WTC11 (cell line): Measurements from ENCODE around the gene LYG1. TPM values are rescaled to one million over a fixed set of nuclear protein-coding genes. Genes with fewer than 3 reads are reported as not detected.
A peak's percentile ranks its signal among the peaks of the same experiment; 100 is the strongest.

Source experiments
- ATAC-seq: fragments of 200-7000 bp; cut with Tn5 transposase; 2 replicates; pipeline ENCODE4 v1.10.0; 2021; ENCODE audit warnings: mild to moderate bottlenecking, moderate library complexity
- CTCF ChIA-PET: fragments of 300-600 bp; sonication (Branson Sonifier 250); formaldehyde crosslinking; loops from one replicate; lab custom pipeline; 2021; ENCODE audit warnings: antibody characterized with exemption; lab: Charles Lee
- POLR2A ChIA-PET: fragments of 350-600 bp; sonication (Branson Sonifier 250); formaldehyde crosslinking; loops from one replicate; lab custom pipeline; 2021; ENCODE audit warnings: antibody characterized with exemption; lab: Charles Lee
- DNase-seq: peaks from one replicate; pipeline ENCODE4 v3.0.0; 2021; ENCODE audit warnings: low spot score
- H3K27ac Mint-ChIP-seq: 2 replicates; pipeline ENCODE4 v1.8.0; 2021; ENCODE audit warnings: mixed read lengths
- H3K27me3 Mint-ChIP-seq: 2 replicates; pipeline ENCODE4 v1.8.0; 2021; ENCODE audit warnings: low read depth, mild to moderate bottlenecking, moderate library complexity, mixed read lengths
- H3K36me3 Mint-ChIP-seq: 2 replicates; pipeline ENCODE4 v1.8.0; 2021; ENCODE audit warnings: mixed read lengths
- H3K4me1 Mint-ChIP-seq: 2 replicates; pipeline ENCODE4 v1.8.0; 2022; ENCODE audit warnings: mixed read lengths
- H3K4me3 Mint-ChIP-seq: 2 replicates; pipeline ENCODE4 v1.8.0; 2021; ENCODE audit warnings: mild to moderate bottlenecking, moderate library complexity, mixed read lengths
- H3K9me3 Mint-ChIP-seq: 2 replicates; pipeline ENCODE4 v1.8.0; 2021; ENCODE audit warnings: mixed read lengths
- CREB1 ChIP-seq: sonication (generic); formaldehyde crosslinking; IDR thresholded peaks from 2 replicates; pipeline ENCODE4 v1.8.0; 2023; ENCODE audit warnings: mild to moderate bottlenecking, missing genetic modification reagents
- GABPB1 ChIP-seq: sonication (generic); formaldehyde crosslinking; IDR thresholded peaks from 2 replicates; pipeline ENCODE4 v1.8.1; 2023; ENCODE audit warnings: mild to moderate bottlenecking, missing genetic modification reagents
- GTF2I ChIP-seq: fragments of 250-450 bp; sonication (Bioruptor Pico); conservative IDR thresholded peaks from 2 replicates; pipeline ENCODE4 v1.4.0; 2021; ENCODE audit warnings: mild to moderate bottlenecking
- JAZF1 ChIP-seq: fragments of 250-450 bp; sonication (Bioruptor Pico); IDR thresholded peaks from 2 replicates; pipeline ENCODE4 v1.9.0; 2021; ENCODE audit warnings: moderate library complexity, mild to moderate bottlenecking, inconsistent platforms
- KAT7 ChIP-seq: sonication (generic); formaldehyde crosslinking; IDR thresholded peaks from 2 replicates; pipeline ENCODE4 v1.8.1; 2023; ENCODE audit warnings: missing genetic modification reagents, mild to moderate bottlenecking, borderline replicate concordance
- MYBL2 ChIP-seq: sonication (generic); formaldehyde crosslinking; IDR thresholded peaks from 2 replicates; pipeline ENCODE4 v1.8.1; 2023; ENCODE audit warnings: mild to moderate bottlenecking, moderate library complexity, missing genetic modification reagents
- NFATC4 ChIP-seq: fragments of 250-450 bp; sonication (Bioruptor Pico); IDR thresholded peaks from 2 replicates; pipeline ENCODE4 v1.9.0; 2021; ENCODE audit warnings: mild to moderate bottlenecking
- NFYB ChIP-seq: sonication (generic); formaldehyde crosslinking; conservative IDR thresholded peaks from 2 replicates; pipeline ENCODE4 v1.8.0; 2022; ENCODE audit warnings: low read depth, missing genetic modification reagents
- NR1H2 ChIP-seq: sonication (generic); formaldehyde crosslinking; IDR thresholded peaks from 2 replicates; pipeline ENCODE4 v1.9.0; 2021; ENCODE audit warnings: mild to moderate bottlenecking, moderate library complexity, missing genetic modification reagents
- NR3C1 ChIP-seq: sonication (generic); formaldehyde crosslinking; conservative IDR thresholded peaks from 2 replicates; pipeline ENCODE4 v1.8.1; 2023; ENCODE audit warnings: low read depth, mild to moderate bottlenecking, missing genetic modification reagents
- TP53 ChIP-seq: sonication (generic); formaldehyde crosslinking; IDR thresholded peaks from 2 replicates; pipeline ENCODE4 v1.8.1; 2023; ENCODE audit warnings: mild to moderate bottlenecking, missing genetic modification reagents
- ZBTB21 ChIP-seq: sonication (generic); formaldehyde crosslinking; IDR thresholded peaks from 2 replicates; pipeline ENCODE4 v1.8.1; 2023; ENCODE audit warnings: mild to moderate bottlenecking, missing genetic modification reagents, borderline replicate concordance
- ZNF263 ChIP-seq: sonication (generic); formaldehyde crosslinking; IDR thresholded peaks from 2 replicates; pipeline ENCODE4 v1.8.1; 2022; ENCODE audit warnings: low read depth, mild to moderate bottlenecking, moderate library complexity, missing genetic modification reagents
- ZNF396 ChIP-seq: fragments of 250-450 bp; sonication (Bioruptor Pico); IDR thresholded peaks from 2 replicates; pipeline ENCODE4 v1.8.0; 2021; ENCODE audit warnings: mild to moderate bottlenecking, moderate library complexity, borderline replicate concordance
- ZNF671 ChIP-seq: fragments of 250-450 bp; sonication (Bioruptor Pico); IDR thresholded peaks from 2 replicates; pipeline ENCODE4 v1.8.0; 2021; ENCODE audit warnings: mild to moderate bottlenecking
- total RNA-seq: library from RNA; stranded (reverse); gene quantifications from 3 replicates; pipeline ENCODE4 v1.2.3, GENCODE V29; 2021
- TF ChIP-seq, protein P1 (sequence below): sonication (generic); formaldehyde crosslinking; IDR thresholded peaks from 2 replicates; pipeline ENCODE4 v1.8.0; 2022; ENCODE audit warnings: missing genetic modification reagents
- TF ChIP-seq, protein P2 (sequence below): fragments of 250-450 bp; sonication (Bioruptor Pico); IDR thresholded peaks from 2 replicates; pipeline ENCODE4 v1.9.0; 2021; ENCODE audit warnings: mild to moderate bottlenecking
- TF ChIP-seq, protein P3 (sequence below): sonication (generic); formaldehyde crosslinking; IDR thresholded peaks from 2 replicates; pipeline ENCODE4 v1.8.0; 2022; ENCODE audit warnings: mild to moderate bottlenecking, missing genetic modification reagents
- TF ChIP-seq, protein P4 (sequence below): fragments of 250-450 bp; sonication (Bioruptor Pico); conservative IDR thresholded peaks from 2 replicates; pipeline ENCODE4 v1.9.0; 2021; ENCODE audit warnings: mild to moderate bottlenecking
- TF ChIP-seq, protein P5 (sequence below): sonication (generic); formaldehyde crosslinking; IDR thresholded peaks from 2 replicates; pipeline ENCODE4 v1.8.0; 2023; ENCODE audit warnings: missing genetic modification reagents, mild to moderate bottlenecking, borderline replicate concordance
- TF ChIP-seq, protein P6 (sequence below): sonication (generic); formaldehyde crosslinking; conservative IDR thresholded peaks from 2 replicates; pipeline ENCODE4 v1.8.1; 2023; ENCODE audit warnings: mild to moderate bottlenecking, low read depth, missing genetic modification reagents, moderate library complexity

LYG1 gene
- total RNA-seq, 1 experiment from 2014 or later, result 0.35 TPM

DNA sequence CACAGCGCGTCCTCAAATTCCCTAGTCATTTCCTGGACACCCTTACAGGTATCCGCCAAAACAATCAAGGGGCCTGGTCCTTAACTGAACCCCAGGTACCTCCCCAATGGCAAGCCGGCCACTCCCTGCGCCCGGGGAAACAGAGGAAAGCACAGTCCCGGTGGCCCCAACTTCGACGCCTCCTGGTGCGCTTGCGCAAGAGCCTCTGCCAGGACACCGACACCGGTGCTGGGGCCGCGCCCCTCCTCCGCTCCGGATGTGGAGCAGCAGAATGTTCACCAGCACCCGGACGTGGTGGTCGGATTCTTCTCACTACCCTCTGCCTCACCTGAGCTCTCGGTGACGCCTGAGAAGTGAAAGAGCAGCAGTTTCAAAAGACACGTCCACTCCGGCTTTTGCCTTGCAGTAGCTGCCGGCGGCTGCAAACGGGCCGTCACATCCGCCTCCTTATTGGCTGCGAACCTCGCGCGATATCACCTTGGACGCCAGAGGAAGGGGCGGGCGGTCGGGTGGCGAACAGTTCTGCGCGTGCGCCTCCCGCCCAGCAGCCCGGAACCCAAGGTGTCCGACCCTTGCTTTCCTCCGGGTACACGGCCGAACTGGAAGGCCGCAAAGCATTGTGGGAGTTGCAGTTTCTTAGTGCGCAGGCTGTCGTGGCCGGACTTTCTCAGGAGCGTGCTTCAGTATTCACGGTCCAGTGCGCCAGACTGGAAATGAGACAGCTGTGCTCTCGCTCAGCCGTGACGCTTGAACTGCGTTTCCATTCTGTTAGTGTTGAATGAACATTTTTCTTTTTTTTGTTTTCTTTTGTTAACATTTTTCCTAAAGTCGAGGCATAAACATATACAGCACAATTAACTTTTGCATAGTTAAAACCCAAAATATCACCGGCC lies 35.2 kb upstream of the LYG1 start, which contains the start of gene TXNDC9 (continued):
- TF ChIP-seq, protein P1, sequence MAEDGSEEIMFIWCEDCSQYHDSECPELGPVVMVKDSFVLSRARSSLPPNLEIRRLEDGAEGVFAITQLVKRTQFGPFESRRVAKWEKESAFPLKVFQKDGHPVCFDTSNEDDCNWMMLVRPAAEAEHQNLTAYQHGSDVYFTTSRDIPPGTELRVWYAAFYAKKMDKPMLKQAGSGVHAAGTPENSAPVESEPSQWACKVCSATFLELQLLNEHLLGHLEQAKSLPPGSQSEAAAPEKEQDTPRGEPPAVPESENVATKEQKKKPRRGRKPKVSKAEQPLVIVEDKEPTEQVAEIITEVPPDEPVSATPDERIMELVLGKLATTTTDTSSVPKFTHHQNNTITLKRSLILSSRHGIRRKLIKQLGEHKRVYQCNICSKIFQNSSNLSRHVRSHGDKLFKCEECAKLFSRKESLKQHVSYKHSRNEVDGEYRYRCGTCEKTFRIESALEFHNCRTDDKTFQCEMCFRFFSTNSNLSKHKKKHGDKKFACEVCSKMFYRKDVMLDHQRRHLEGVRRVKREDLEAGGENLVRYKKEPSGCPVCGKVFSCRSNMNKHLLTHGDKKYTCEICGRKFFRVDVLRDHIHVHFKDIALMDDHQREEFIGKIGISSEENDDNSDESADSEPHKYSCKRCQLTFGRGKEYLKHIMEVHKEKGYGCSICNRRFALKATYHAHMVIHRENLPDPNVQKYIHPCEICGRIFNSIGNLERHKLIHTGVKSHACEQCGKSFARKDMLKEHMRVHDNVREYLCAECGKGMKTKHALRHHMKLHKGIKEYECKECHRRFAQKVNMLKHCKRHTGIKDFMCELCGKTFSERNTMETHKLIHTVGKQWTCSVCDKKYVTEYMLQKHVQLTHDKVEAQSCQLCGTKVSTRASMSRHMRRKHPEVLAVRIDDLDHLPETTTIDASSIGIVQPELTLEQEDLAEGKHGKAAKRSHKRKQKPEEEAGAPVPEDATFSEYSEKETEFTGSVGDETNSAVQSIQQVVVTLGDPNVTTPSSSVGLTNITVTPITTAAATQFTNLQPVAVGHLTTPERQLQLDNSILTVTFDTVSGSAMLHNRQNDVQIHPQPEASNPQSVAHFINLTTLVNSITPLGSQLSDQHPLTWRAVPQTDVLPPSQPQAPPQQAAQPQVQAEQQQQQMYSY, result no peak
- no peak for TF ChIP-seq GTF2I
- TF ChIP-seq JAZF1, result no peak
- TF ChIP-seq NFYB (CRISPR knock-in tag), result no peak
- TF ChIP-seq, protein P2, sequence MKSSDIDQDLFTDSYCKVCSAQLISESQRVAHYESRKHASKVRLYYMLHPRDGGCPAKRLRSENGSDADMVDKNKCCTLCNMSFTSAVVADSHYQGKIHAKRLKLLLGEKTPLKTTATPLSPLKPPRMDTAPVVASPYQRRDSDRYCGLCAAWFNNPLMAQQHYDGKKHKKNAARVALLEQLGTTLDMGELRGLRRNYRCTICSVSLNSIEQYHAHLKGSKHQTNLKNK (CRISPR knock-in tag), result no peak
- no peak for TF ChIP-seq TP53 (CRISPR knock-in tag)
- no peak for TF ChIP-seq NFATC4 (CRISPR knock-in tag)
- TF ChIP-seq NR1H2, result no peak
- no peak for TF ChIP-seq MYBL2 (CRISPR knock-in tag)
- TF ChIP-seq, protein P3, sequence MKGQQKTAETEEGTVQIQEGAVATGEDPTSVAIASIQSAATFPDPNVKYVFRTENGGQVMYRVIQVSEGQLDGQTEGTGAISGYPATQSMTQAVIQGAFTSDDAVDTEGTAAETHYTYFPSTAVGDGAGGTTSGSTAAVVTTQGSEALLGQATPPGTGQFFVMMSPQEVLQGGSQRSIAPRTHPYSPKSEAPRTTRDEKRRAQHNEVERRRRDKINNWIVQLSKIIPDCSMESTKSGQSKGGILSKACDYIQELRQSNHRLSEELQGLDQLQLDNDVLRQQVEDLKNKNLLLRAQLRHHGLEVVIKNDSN (CRISPR knock-in tag), result no peak
- TF ChIP-seq ZNF396 (CRISPR knock-in tag), result no peak
- TF ChIP-seq KAT7, result 0 out of 2 replicates have a peak, but pooled peaks have one; percentile 40
- no peak for TF ChIP-seq ZNF671 (CRISPR knock-in tag)
- TF ChIP-seq NR3C1, result no peak
- TF ChIP-seq CREB1, result no peak

DNA sequence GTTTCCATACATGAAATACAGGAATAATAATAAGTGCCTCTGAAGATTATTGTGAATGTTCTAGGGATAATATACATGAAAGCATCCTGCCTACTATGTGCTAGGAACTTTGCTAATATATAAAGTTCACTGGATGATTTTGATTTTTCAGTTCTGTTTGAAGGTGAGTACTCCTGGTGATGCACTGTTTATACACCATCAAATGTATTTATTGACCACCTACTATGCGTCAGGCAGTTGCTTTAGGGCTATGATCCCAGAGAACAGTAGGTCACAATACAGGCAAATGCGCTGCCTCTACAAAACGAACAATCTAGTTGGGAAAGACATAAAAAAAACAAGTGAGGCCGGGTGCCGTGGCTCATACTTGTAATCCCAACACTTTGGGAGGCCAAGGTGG lies 24.4 kb upstream of the LYG1 start:
- ATAC-seq (no peak), DNase-seq (no peak)
- Mint-ChIP-seq H3K4me1 (no peaks in the 10 kb centered on the region), H3K36me3 (peaks cover 63% of the 10 kb centered on the region), H3K4me3 (no peak overlapping the region), H3K27ac (no peak overlapping the region), H3K27me3 (no peaks in the 10 kb centered on the region), H3K9me3 (no peaks in the 10 kb centered on the region)
- ChIA-PET CTCF (no interaction called here), POLR2A (no interaction called here)
- TF ChIP-seq NFYB (CRISPR knock-in tag) (no peak), GABPB1 (CRISPR knock-in tag) (no peak), ZNF263 (CRISPR knock-in tag) (no peak), CREB1 (no peak), NR1H2 (no peak), ZBTB21 (CRISPR knock-in tag) (no peak)
- TF ChIP-seq, protein P4, sequence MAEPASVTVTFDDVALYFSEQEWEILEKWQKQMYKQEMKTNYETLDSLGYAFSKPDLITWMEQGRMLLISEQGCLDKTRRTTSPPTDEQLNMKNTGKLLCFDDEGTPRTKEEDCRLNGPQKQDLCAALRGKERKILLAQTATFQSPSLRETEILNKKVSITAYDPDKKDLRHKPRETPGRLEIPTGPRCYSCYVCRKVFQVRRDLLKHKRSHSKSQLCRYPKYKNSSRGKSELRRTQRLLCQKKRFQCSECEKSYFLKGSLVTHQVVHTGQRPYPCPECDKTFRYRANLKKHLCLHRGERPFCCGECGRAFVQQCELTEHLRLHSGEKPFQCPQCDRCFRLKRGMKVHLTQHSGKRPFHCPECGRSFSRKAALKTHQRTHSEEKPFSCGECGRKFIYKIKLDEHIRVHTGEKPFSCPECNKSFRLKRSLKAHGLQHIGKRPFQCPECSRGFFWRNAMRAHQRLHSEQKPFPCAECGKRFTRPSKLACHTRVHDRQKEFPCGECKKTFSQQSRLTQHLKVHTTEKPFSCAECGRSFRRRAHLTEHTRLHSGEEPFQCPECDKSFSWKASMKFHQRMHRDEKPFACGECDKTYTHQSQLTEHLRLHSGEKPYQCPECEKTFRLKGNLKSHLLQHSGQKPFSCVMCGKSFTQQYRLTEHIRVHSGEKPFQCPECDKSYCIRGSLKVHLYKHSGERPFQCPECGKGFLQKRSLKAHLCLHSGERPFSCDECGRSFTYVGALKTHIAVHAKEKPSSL, result no peak
- TF ChIP-seq, protein P5, sequence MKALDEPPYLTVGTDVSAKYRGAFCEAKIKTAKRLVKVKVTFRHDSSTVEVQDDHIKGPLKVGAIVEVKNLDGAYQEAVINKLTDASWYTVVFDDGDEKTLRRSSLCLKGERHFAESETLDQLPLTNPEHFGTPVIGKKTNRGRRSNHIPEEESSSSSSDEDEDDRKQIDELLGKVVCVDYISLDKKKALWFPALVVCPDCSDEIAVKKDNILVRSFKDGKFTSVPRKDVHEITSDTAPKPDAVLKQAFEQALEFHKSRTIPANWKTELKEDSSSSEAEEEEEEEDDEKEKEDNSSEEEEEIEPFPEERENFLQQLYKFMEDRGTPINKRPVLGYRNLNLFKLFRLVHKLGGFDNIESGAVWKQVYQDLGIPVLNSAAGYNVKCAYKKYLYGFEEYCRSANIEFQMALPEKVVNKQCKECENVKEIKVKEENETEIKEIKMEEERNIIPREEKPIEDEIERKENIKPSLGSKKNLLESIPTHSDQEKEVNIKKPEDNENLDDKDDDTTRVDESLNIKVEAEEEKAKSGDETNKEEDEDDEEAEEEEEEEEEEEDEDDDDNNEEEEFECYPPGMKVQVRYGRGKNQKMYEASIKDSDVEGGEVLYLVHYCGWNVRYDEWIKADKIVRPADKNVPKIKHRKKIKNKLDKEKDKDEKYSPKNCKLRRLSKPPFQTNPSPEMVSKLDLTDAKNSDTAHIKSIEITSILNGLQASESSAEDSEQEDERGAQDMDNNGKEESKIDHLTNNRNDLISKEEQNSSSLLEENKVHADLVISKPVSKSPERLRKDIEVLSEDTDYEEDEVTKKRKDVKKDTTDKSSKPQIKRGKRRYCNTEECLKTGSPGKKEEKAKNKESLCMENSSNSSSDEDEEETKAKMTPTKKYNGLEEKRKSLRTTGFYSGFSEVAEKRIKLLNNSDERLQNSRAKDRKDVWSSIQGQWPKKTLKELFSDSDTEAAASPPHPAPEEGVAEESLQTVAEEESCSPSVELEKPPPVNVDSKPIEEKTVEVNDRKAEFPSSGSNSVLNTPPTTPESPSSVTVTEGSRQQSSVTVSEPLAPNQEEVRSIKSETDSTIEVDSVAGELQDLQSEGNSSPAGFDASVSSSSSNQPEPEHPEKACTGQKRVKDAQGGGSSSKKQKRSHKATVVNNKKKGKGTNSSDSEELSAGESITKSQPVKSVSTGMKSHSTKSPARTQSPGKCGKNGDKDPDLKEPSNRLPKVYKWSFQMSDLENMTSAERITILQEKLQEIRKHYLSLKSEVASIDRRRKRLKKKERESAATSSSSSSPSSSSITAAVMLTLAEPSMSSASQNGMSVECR (CRISPR knock-in tag), result no peak
- TF ChIP-seq, protein P6, sequence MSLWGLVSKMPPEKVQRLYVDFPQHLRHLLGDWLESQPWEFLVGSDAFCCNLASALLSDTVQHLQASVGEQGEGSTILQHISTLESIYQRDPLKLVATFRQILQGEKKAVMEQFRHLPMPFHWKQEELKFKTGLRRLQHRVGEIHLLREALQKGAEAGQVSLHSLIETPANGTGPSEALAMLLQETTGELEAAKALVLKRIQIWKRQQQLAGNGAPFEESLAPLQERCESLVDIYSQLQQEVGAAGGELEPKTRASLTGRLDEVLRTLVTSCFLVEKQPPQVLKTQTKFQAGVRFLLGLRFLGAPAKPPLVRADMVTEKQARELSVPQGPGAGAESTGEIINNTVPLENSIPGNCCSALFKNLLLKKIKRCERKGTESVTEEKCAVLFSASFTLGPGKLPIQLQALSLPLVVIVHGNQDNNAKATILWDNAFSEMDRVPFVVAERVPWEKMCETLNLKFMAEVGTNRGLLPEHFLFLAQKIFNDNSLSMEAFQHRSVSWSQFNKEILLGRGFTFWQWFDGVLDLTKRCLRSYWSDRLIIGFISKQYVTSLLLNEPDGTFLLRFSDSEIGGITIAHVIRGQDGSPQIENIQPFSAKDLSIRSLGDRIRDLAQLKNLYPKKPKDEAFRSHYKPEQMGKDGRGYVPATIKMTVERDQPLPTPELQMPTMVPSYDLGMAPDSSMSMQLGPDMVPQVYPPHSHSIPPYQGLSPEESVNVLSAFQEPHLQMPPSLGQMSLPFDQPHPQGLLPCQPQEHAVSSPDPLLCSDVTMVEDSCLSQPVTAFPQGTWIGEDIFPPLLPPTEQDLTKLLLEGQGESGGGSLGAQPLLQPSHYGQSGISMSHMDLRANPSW (CRISPR knock-in tag), result no peak
